ENCODE data around the gene SLC4A2.

SLC4A2 gene

DNA sequence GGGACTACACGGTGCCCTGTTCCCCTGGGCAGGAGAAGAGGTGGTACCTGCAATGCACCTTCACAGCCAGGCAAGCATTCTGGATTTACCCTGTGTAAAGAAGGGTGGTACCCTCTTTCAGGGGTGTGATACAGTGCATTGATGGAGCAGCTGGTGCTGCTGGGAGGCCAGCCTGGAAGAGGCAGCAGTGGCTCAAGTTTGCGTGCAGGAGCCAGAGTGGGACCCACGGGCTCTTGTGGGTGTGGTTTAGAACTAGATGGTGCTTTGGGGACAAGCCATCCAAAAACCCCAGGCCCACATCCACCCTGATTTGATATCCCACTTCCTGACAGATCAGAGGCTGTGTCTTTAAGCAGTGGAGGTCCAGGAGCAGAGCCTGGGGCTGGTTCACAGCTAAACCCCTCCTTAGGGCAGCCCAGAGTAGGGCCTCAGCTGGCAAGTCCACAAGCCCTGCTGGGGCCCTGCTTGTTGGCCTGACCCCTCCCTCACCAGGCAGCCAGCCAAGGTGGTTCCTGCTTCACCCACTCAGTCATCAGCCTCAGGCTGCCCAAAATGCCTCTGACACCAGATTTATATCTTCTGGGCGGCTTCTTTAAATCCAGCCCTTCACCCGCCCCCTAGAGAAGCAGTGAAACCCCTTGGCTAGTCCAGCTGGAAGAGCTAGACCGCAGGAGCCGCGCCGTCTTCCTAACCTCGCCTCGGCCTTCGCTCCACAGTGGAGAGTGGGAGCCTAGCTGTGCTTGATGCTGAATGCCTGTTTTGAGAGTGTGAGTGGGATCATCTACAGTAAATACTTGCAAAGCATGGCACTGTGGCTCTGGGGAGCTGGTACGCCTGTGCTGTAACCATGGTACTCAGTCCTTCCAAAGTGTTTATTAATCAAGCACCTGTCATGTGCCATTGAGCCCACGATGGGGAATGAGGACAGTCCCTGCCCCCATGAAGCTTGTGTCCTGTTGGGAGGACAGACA is 12.5 kb upstream of the SLC4A2 start:
- peaks cover 5 to 12% (median 8%) of the 10 kb centered on the region in 11 experiments; a peak in 13 of 22 replicates for H3K27me3 ChIP-seq
- H3K4me1 ChIP-seq, result peaks cover 12 to 31% (median 17%) of the 10 kb centered on the region in 10 experiments; a peak in 19 of 20 replicates
- TF ChIP-seq Cebpa-rat (IDR thresholded peaks at IDR 0.05), result no peak
- peak overlapping the region in 3 of 11 experiments; percentile 7 to 8 (median 8); a peak in 1 of 22 replicates for H3K9ac ChIP-seq
- H3K9me3 ChIP-seq (replicated peaks in 1 of 11), result no peaks in the 10 kb centered on the region
- H3K36me3 ChIP-seq, result peaks cover 0 to 10% (median 0%) of the 10 kb centered on the region in 11 experiments; a peak in 4 of 22 replicates
- peaks cover 0 to 54% (median 0%) of the 10 kb centered on the region in 11 experiments; a peak in 6 of 22 replicates for H4K20me1 ChIP-seq
- no peak overlapping the region for H3K4me3 ChIP-seq
- no peak overlapping the region for H3K4me2 ChIP-seq
- H3K27ac ChIP-seq, result no peak overlapping the region

DNA sequence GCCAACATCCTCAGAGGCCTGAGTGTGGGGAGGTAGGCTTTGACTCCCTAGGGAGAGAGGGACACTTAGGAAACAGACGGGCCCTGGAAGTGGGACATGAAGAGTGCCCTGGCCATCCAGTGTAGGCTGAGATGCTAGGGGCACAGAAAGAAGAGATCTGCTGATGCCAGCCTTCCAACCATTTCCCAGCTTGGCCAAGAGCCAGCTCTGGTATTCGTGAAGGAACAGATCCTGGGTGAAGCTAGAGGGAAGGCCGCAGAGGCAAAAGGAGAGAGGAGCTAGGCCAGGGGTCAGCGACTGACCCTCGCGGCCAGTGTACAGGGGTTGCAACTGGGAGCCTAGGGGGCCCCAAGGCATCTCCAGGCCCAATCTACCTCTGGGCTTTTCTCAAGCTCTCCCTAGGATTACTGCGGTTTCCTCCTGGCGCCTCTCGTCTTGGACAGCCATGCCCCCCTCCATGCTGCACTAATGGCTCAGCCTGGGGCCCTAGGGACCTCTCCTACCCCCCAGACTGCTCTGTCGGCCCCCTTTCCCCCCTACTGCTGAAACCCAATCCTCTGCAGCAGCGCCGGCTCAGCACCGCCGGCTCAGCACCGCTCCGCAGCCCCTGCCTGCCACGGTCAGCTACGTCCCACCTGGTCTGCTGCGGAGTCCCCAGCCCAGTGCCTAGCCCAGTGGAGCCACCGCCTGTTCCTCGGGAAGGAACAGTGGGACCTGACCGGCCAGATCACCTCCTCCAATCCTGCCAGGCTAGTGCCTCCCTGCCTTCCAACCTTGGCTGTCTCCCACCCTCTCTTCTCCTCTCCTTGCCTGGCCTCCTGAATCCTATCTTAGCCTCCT is 11.2 kb upstream of the SLC4A2 start, which contains the start of gene ASIC3:
Gene ASIC3, plus strand, starts transcription at position 556 of the 840 bp plus-strand sequence. CDS start 355 bp downstream, outside the sequence.
- TF ChIP-seq Cebpa-rat (IDR thresholded peaks at IDR 0.05), result no peak
- H3K4me1 ChIP-seq, result peaks cover 25 to 44% (median 30%) of the 10 kb centered on the region in 10 experiments

DNA sequence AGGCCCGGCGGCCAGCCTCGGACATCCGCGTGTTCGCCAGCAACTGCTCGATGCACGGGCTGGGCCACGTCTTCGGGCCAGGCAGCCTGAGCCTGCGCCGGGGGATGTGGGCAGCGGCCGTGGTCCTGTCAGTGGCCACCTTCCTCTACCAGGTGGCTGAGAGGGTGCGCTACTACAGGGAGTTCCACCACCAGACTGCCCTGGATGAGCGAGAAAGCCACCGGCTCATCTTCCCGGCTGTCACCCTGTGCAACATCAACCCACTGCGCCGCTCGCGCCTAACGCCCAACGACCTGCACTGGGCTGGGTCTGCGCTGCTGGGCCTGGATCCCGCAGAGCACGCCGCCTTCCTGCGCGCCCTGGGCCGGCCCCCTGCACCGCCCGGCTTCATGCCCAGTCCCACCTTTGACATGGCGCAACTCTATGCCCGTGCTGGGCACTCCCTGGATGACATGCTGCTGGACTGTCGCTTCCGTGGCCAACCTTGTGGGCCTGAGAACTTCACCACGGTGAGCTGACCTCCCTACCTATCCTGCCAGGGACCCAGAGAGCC is 10.4 kb upstream of the SLC4A2 start:
- no peak for TF ChIP-seq Cebpa-rat (IDR thresholded peaks at IDR 0.05)

More for the DNA sequence above, 11.2 kb upstream of the SLC4A2 start, which contains the start of gene ASIC3:
- H3K36me3 ChIP-seq, result peaks cover 0 to 10% (median 0%) of the 10 kb centered on the region in 11 experiments; a peak in 4 of 22 replicates
- peaks cover 0 to 62% (median 0%) of the 10 kb centered on the region in 11 experiments; a peak in 6 of 22 replicates for H4K20me1 ChIP-seq
- H3K27ac ChIP-seq, result no peak within 1 kb of the TSS
- peak within 1 kb of the TSS in 1 of 11 experiments; percentile 18; a peak in 1 of 22 replicates for H3K9ac ChIP-seq
- peaks cover 5 to 12% (median 8%) of the 10 kb centered on the region in 11 experiments; a peak in 13 of 22 replicates for H3K27me3 ChIP-seq
- no peak within 1 kb of the TSS for H3K4me2 ChIP-seq
- no peak within 1 kb of the TSS for H3K4me3 ChIP-seq
- H3K9me3 ChIP-seq (replicated peaks in 1 of 11), result no peaks in the 10 kb centered on the region

DNA sequence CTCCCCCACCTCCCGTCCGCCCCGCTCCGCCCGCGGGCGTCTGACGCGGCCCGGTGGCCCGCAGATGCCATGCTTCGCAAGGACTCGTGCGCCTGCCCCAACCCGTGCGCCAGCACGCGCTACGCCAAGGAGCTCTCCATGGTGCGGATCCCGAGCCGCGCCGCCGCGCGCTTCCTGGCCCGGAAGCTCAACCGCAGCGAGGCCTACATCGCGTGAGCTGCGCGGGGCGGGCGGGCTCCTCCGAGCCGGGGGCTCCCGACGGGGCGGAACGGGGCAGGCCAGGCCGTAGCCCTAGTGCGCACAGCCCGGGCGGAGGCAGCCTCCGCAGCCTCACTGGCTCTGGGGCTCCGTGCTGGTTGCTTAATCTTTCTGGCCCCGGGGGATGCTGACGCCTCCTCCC is 8.3 kb upstream of the SLC4A2 start:
- H4K20me1 ChIP-seq, result peaks cover 0 to 58% (median 0%) of the 10 kb centered on the region in 11 experiments; a peak in 6 of 22 replicates
- H3K9ac ChIP-seq, result peak overlapping the region in 3 of 11 experiments; percentile 40 to 66 (median 52); a peak in 6 of 22 replicates
- peaks cover 33 to 50% (median 40%) of the 10 kb centered on the region in 10 experiments for H3K4me1 ChIP-seq
- peak in 3 of 11 experiments; percentile 23 to 66 (median 62); a peak in 2 of 22 replicates for TF ChIP-seq Cebpa-rat (IDR thresholded peaks at IDR 0.05)
- H3K9me3 ChIP-seq (replicated peaks in 1 of 11), result no peaks in the 10 kb centered on the region
- H3K27ac ChIP-seq, result peak overlapping the region in 3 of 11 experiments; percentile 36 to 53 (median 36); a peak in 4 of 22 replicates
- peak overlapping the region in 4 of 10 experiments; percentile 17 to 36 (median 23); a peak in 5 of 20 replicates for H3K4me3 ChIP-seq
- H3K36me3 ChIP-seq, result peaks cover 0 to 8% (median 0%) of the 10 kb centered on the region in 11 experiments; a peak in 3 of 22 replicates
- peak overlapping the region; percentile 69 to 91 (median 84) for H3K4me2 ChIP-seq
- H3K27me3 ChIP-seq, result peaks cover 5 to 12% (median 8%) of the 10 kb centered on the region in 11 experiments; a peak in 13 of 22 replicates

More for the DNA sequence above, 10.4 kb upstream of the SLC4A2 start:
- H3K9ac ChIP-seq, result peak overlapping the region in 1 of 11 experiments; percentile 18; a peak in 1 of 22 replicates
- no peak overlapping the region for H3K4me3 ChIP-seq
- peaks cover 33 to 50% (median 38%) of the 10 kb centered on the region in 10 experiments for H3K4me1 ChIP-seq
- peaks cover 0 to 18% (median 0%) of the 10 kb centered on the region in 11 experiments; a peak in 3 of 22 replicates for H3K36me3 ChIP-seq
- H3K4me2 ChIP-seq, result no peak overlapping the region
- H3K9me3 ChIP-seq (replicated peaks in 1 of 11), result no peaks in the 10 kb centered on the region
- peaks cover 0 to 62% (median 0%) of the 10 kb centered on the region in 11 experiments; a peak in 6 of 22 replicates for H4K20me1 ChIP-seq
- H3K27ac ChIP-seq, result no peak overlapping the region
- peaks cover 5 to 12% (median 8%) of the 10 kb centered on the region in 11 experiments; a peak in 13 of 22 replicates for H3K27me3 ChIP-seq

DNA sequence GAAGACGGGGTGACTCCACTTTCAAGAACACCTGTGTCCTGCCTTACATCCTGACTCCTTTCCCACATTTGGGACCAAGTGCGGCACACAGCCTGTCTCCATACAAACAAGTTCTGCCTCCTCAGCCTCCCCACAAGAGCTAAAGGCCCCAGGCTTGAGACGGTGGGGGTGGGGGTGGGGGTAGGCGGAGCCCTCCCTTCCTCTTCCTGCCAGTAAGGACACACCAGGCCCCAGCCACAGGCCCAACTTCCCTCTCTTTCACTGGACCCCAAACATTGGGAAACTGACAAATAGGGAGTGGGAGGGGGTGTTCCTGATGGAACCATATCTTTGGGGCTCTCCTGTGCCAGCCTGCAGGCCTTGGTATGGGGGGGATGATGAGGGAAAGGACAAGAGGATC is 6.3 kb upstream of the SLC4A2 start:
- no peak for TF ChIP-seq Cebpa-rat (IDR thresholded peaks at IDR 0.05)
- peaks cover 45 to 60% (median 53%) of the 10 kb centered on the region in 10 experiments for H3K4me1 ChIP-seq
- H3K4me3 ChIP-seq, result no peak overlapping the region
- no peaks in the 10 kb centered on the region for H3K9me3 ChIP-seq (replicated peaks in 1 of 11)
- H3K36me3 ChIP-seq, result peaks cover 0 to 8% (median 0%) of the 10 kb centered on the region in 11 experiments; a peak in 2 of 22 replicates
- H3K4me2 ChIP-seq, result peak overlapping the region; percentile 8 to 91 (median 84); a peak in 20 of 22 replicates
- peak overlapping the region in 10 of 11 experiments; percentile 4 to 52 (median 36); a peak in 9 of 22 replicates for H3K27ac ChIP-seq
- peaks cover 5 to 12% (median 8%) of the 10 kb centered on the region in 11 experiments; a peak in 13 of 22 replicates for H3K27me3 ChIP-seq
- H4K20me1 ChIP-seq, result peaks cover 0 to 38% (median 0%) of the 10 kb centered on the region in 11 experiments; a peak in 4 of 22 replicates
- H3K9ac ChIP-seq, result peak overlapping the region in 8 of 11 experiments; percentile 8 to 62 (median 30); a peak in 7 of 22 replicates

DNA sequence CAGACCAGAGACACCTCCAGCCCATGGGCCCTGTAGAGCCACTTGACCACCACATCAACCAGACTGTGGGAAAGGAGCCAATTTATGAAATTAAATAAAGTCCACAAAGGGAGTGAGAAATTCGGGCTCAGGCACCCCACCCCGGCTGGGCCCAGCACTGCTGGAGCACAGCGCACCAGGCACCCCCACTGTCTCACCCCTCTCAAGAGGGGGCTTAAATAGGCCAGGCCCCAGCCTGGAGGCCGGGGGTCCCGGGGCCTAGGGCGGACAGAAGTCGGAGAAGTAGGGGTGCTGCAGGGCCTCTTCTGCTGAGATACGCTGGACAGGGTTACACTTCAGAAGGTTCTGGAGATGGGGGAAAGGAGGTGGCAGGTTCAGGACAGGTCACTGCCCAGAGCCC is 5.6 kb upstream of the SLC4A2 start:
- H3K4me1 ChIP-seq, result peaks cover 50 to 66% (median 60%) of the 10 kb centered on the region in 10 experiments
- no peak for TF ChIP-seq Cebpa-rat (IDR thresholded peaks at IDR 0.05)
- H3K9ac ChIP-seq, result peak overlapping the region in 7 of 11 experiments; percentile 8 to 62 (median 36); a peak in 4 of 22 replicates
- peaks cover 0 to 8% (median 0%) of the 10 kb centered on the region in 11 experiments; a peak in 2 of 22 replicates for H3K36me3 ChIP-seq
- peak overlapping the region in 8 of 11 experiments; percentile 64 to 91 (median 84); a peak in 15 of 22 replicates for H3K4me2 ChIP-seq
- H3K9me3 ChIP-seq (replicated peaks in 1 of 11), result no peaks in the 10 kb centered on the region
- peaks cover 5 to 12% (median 8%) of the 10 kb centered on the region in 11 experiments; a peak in 13 of 22 replicates for H3K27me3 ChIP-seq
- peaks cover 0 to 34% (median 0%) of the 10 kb centered on the region in 11 experiments; a peak in 3 of 22 replicates for H4K20me1 ChIP-seq
- H3K27ac ChIP-seq, result peak overlapping the region in 5 of 11 experiments; percentile 25 to 52 (median 32); a peak in 5 of 22 replicates
- no peak overlapping the region for H3K4me3 ChIP-seq

DNA sequence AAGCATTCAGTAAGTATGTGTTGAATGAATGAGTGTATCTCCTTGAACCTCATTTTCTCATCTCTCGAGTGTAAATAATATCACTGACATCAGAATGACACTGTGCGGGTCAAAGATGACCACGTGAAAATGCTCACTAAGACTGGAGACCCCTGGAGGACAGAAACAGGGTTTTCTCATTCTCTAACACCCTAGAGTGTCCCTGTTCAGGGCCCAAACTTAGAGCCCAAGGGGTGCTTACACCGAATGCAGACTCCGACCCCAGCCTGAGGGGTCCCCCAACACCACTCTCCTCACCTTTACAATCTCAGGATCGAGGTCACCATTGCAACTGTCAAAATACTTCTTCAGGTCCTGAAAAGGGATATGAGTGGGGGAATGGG is 3.1 kb upstream of the SLC4A2 start:
- Histone ChIP-seq H3K4me3 (peak overlapping the region in 1 of 10 experiments; percentile 97; a peak in 1 of 20 replicates), H3K4me1 (peaks cover 55 to 66% (median 62%) of the 10 kb centered on the region in 10 experiments), H4K20me1 (peaks cover 9 to 26% (median 13%) of the 10 kb centered on the region in 11 experiments; a peak in 18 of 22 replicates), H3K9me3 (replicated peaks in 1 of 11) (no peaks in the 10 kb centered on the region), H3K27ac (no peak overlapping the region), H3K27me3 (no peaks in the 10 kb centered on the region; a peak in 3 of 22 replicates), H3K9ac (peak overlapping the region in 4 of 11 experiments; percentile 88; a peak in 5 of 22 replicates), H3K36me3 (peaks cover 0 to 8% (median 0%) of the 10 kb centered on the region in 11 experiments; a peak in 3 of 22 replicates), H3K4me2 (peak overlapping the region; percentile 81 to 99 (median 97); a peak in 18 of 22 replicates)
- no peak for TF ChIP-seq Cebpa-rat (IDR thresholded peaks at IDR 0.05)

Measured in BLaER1 treated with 17β-estradiol and CSF1 and Interleukin-3, amounts not matched to agents 10 nM and 100 nM (cell line).